Smooth muscle cell (in vitro differentiated cells): Measurements from ENCODE around the gene ZNF853. TPM values are rescaled to one million over a fixed set of nuclear protein-coding genes. Genes with fewer than 3 reads are reported as not detected.

Experiments
- DNase-seq: peaks from one replicate; lab custom pipeline; 2025; ENCODE audit not compliant: unreplicated experiment; lab: John Stamatoyannopoulos, UW
- H2AFZ ChIP-seq: fragments of 200-600 bp; sonication (generic); 2 replicates; pipeline ENCODE4 v1.6.0; 2016; ENCODE audit warnings: antibody characterized with exemption, low read depth, mild to moderate bottlenecking
- H3F3A ChIP-seq: fragments of 200-600 bp; sonication (generic); 2 replicates; pipeline ENCODE4 v1.6.0; 2017; ENCODE audit warnings: antibody characterized with exemption, low read depth
- H3K27ac ChIP-seq: fragments of 200-600 bp; sonication (generic); 2 replicates; pipeline ENCODE4 v1.5.1; 2016; ENCODE audit warnings: low read depth, mild to moderate bottlenecking
- H3K27me3 ChIP-seq: fragments of 200-600 bp; sonication (generic); 2 replicates; pipeline ENCODE4 v1.6.1; 2016; ENCODE audit warnings: low read depth, mild to moderate bottlenecking
- H3K36me3 ChIP-seq: fragments of 200-600 bp; sonication (generic); 2 replicates; pipeline ENCODE4 v1.5.1; 2016; ENCODE audit warnings: low read depth
- H3K4me1 ChIP-seq: fragments of 200-600 bp; sonication (generic); 2 replicates; pipeline ENCODE4 v1.5.1; 2016; ENCODE audit warnings: low read depth
- H3K4me2 ChIP-seq: fragments of 200-600 bp; sonication (generic); 2 replicates; pipeline ENCODE4 v1.6.0; 2016; ENCODE audit warnings: mild to moderate bottlenecking
- H3K4me3 ChIP-seq: fragments of 200-600 bp; sonication (generic); 2 replicates; pipeline ENCODE4 v1.5.1; 2016; ENCODE audit warnings: mild to moderate bottlenecking
- H3K79me2 ChIP-seq: fragments of 200-600 bp; sonication (generic); 2 replicates; pipeline ENCODE4 v1.6.0; 2016; ENCODE audit warnings: low read depth, mild to moderate bottlenecking
- H3K9ac ChIP-seq: fragments of 200-600 bp; sonication (generic); 2 replicates; pipeline ENCODE4 v1.6.0; 2016; ENCODE audit warnings: low read depth
- H3K9me3 ChIP-seq: fragments of 200-600 bp; sonication (generic); replicated peaks from 2 replicates; pipeline ENCODE4 v1.5.1; 2016; ENCODE audit warnings: low read depth
- H4K20me1 ChIP-seq: fragments of 200-600 bp; sonication (generic); 2 replicates; pipeline ENCODE4 v1.6.0; 2016; ENCODE audit warnings: low read depth
- CTCF ChIP-seq: fragments of 200-600 bp; sonication (generic); IDR thresholded peaks from 2 replicates; pipeline ENCODE4 v1.5.1; 2017; ENCODE audit warnings: borderline replicate concordance, mild to moderate bottlenecking, antibody characterized with exemption; ENCODE audit not compliant: insufficient read depth, poor library complexity, severe bottlenecking
- WGBS: methylation state at CpG from one replicate; pipeline ENCODE4 v1.1.7; 2016; ENCODE audit warnings: low lambda C conversion rate; 5-methylcytosine and 5-hydroxymethylcytosine counted together
- polyA plus RNA-seq: library from polyadenylated mRNA; unstranded; fragments of >200 nt; fragmentation: Nextera tagmentation; extraction: Ambion mirVana; gene quantifications from 2 replicates; pipeline ENCODE4 v1.2.1, GENCODE V29; 2016
- total RNA-seq: library from RNA; depleted of rRNA; stranded (reverse); fragments of >200 nt; gene quantifications from 2 replicates; pipeline ENCODE4 v1.2.3, GENCODE V29; 2014

The ZNF853 gene
- 5.6 and 8.9 TPM in 2 replicates for total RNA-seq
- polyA plus RNA-seq: 9.2 and 10.3 TPM in 2 replicates

DNA sequence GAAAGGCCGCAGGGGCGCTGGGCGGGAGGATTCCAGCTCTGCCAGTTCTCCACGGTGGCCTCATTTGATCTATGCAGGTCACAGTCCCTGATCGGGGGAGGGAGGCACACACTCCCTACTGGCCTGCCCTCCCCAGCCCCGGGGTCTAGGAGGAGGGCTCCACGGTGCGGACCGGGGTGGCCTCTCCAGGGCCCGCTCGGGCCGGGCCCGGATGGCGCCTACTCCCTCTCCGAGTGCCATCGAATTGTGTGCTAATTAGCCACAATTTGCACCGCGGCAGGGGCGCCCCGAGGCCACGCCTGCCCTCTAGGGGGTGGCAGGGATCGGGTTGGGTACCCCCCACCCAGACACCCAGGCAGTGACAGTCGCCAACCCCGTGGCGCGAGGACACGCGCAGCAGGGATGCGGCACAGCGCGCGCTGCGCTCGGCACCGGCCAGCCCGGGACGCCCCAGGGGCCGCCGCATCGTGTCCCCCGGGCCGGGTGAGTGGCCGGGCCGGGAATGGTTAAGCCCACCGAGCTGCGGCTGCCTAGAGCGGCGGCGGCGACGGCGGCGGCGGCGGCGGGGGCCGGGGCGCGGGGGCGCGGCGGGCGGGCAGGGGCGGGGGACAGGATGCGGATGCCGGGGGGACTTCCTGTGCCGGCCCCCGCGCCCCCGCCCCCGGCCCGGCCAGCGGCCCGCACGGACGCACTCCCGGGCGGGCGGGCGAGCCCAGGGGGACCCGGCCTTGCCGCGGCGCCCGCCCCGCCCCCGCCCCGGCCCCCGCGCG, at the start of gene ZNF853:
TSS of gene ZNF853 (plus strand) at position 658 of the 770 bp plus-strand sequence. CDS start 565 bp downstream, outside the sequence.
- H3K9ac ChIP-seq: peak within 1 kb of the TSS; percentile 22
- peak within 1 kb of the TSS; percentile 99 for H3K4me2 ChIP-seq

GRCh38 chr7:6565655-6566054, 49.8 kb upstream of the ZNF853 start:
- Histone ChIP-seq H3K27me3 (no peaks in the 10 kb centered on the region), H3K36me3 (no peaks in the 10 kb centered on the region), H3K4me1 (no peaks in the 10 kb centered on the region), H3F3A (no peaks in the 10 kb centered on the region), H3K9me3 (no peaks in the 10 kb centered on the region), H3K79me2 (no peaks in the 10 kb centered on the region), H2AFZ (no peak overlapping the region), H3K4me3 (no peak overlapping the region), H3K9ac (no peak overlapping the region), H3K27ac (no peak overlapping the region), H3K4me2 (no peak overlapping the region), H4K20me1 (no peaks in the 10 kb centered on the region)
- DNase-seq: no peak
- WGBS: 87% methylated on average over 4 of the region's 4 CpGs
- TF ChIP-seq CTCF: no peak

More for the DNA sequence above, at the start of gene ZNF853:
- Histone ChIP-seq H3K9me3 (no peaks in the 10 kb centered on the region), H3K4me1 (peaks cover 4% of the 10 kb centered on the region), H2AFZ (peak within 1 kb of the TSS; percentile 95), H3K27me3 (no peaks in the 10 kb centered on the region), H3K27ac (no peak within 1 kb of the TSS), H3F3A (peaks cover 5% of the 10 kb centered on the region), H3K79me2 (no peaks in the 10 kb centered on the region), H3K36me3 (no peaks in the 10 kb centered on the region), H4K20me1 (no peaks in the 10 kb centered on the region), H3K4me3 (peak within 1 kb of the TSS; percentile 66)
- WGBS: 3% methylated on average over 38 of the region's 91 CpGs
- DNase-seq: no peak
- TF ChIP-seq CTCF: no peak

DNA sequence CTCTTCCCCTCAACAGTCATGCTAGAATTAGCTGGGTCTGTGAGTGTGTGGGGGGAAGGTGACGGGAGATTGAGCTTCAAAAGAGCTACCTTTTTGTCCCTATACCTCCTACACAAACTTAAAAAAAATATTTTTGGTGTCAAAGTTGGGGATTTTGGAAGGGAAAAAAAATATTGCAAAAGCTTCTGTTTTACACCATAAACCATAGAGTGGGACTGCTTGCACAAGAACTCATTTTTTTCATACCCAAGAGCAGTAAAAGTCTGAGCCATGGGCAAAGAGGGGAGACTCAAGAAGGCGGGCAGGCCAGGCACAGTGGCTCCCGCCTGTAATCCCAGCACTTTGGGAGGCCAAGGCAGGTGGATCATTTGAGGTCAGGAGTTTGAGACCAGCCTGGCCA, 47.5 kb upstream of the ZNF853 start:
- no peak overlapping the region for H3K27ac ChIP-seq
- DNase-seq: no peak
- no peak overlapping the region for H3K4me2 ChIP-seq
- no peaks in the 10 kb centered on the region for H3F3A ChIP-seq
- no peaks in the 10 kb centered on the region for H3K4me1 ChIP-seq
- no peak overlapping the region for H3K4me3 ChIP-seq
- H3K9ac ChIP-seq: no peak overlapping the region
- H3K27me3 ChIP-seq: no peaks in the 10 kb centered on the region
- H4K20me1 ChIP-seq: no peaks in the 10 kb centered on the region
- H2AFZ ChIP-seq: no peak overlapping the region
- H3K9me3 ChIP-seq: no peaks in the 10 kb centered on the region
- no peaks in the 10 kb centered on the region for H3K36me3 ChIP-seq
- WGBS: 92% methylated on average over 3 of the region's 3 CpGs
- no peaks in the 10 kb centered on the region for H3K79me2 ChIP-seq
- no peak for TF ChIP-seq CTCF
